ENCODE results near the gene ILK. TPM values are rescaled to one million over a fixed set of nuclear protein-coding genes. Genes with fewer than 3 reads are reported as not detected.
A peak's percentile ranks its signal among the peaks of the same experiment; 100 is the strongest.

The ILK gene
- total RNA-seq, 2 donors from 2014 or later = 125 to 136 TPM

DNA sequence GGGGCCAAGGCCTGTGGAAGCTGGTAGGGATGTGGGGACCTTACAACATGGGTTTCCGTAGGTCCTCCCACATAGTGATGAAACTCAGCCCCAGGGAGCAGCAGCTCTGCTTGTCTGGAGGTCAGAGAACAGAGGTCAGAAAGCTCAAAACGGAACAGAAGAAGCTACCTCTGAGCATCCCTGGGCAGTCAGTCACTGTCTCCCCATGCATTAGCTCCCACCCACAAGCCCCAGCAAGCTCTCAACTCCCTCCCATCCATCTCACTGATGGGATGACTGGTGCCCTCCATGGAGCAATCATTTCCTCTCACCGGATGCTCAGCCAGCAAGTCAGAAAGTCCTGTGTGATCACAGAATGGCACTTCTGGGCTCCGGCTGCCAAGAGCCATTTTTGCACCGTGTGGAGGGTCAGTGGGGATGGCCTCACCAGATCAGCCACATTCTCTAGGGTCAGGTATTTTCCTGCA is 13.8 kb downstream of the ILK start:
- H3K9ac ChIP-seq (ENCODE audit: extremely low read depth, low read length, poor library complexity, severe bottlenecking) = no peak overlapping the region
- no peak overlapping the region for H3K4me3 Mint-ChIP-seq
- no peak overlapping the region for H3K4me3 ChIP-seq (ENCODE audit: low read length)

DNA sequence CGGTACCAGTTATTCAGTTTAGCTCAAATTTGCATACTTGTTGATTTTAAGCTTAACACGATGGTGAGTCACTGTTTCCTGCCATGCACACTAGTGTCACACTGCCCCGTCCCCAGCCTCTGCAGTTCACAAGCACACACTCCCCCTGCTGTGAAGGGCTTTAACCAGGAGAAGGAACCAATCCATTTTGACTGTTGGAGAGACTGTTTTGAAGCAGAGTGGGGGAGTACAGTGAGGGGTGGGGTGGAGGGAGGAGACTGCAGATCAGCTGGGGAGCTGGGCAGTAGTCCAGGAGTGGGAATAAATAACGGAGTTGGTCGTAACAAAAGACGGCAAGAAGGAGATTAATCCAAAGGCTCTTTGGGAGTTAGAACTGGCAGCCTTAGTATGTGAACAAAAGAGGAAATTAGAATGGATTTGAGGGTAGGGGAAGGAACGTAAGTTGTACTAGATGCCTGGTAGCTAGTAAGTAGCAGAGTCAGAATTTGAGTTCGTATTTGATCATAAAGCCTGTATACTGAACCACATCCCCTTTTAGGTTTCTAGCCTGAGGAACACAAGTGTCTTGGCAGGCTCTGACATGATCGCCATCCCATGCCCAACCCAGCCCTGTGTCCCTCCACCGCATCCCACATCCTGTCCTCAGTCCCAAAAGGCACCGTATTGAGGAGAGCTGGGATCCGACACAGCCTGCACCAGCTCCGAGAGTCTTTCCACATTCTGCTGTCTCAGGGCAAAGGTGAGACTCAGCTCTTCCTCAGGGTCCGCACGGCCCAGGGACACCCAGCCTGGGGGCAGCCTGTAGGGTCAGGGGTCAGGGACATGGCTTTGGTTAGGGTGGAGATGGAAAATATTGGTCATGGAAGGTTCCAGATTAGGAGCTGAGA is 14.8 kb downstream of the ILK start:
- 59 to 64% methylated on average over 13 to 15 of the region's 15 CpGs for WGBS, 2 experiments (ENCODE audit: insufficient coverage in 1 of 2, insufficient read length in 1 of 2)
- H3K9ac ChIP-seq (ENCODE audit: extremely low read depth, low read length, poor library complexity, severe bottlenecking) = peak overlapping the region; percentile 85

More for the DNA sequence above, 13.8 kb downstream of the ILK start:
- H3K4me1 ChIP-seq (ENCODE audit: control insufficient read depth, insufficient read depth, low read length) = peaks cover 7% of the 10 kb centered on the region
- H3K27ac Mint-ChIP-seq = no peak overlapping the region
- H3K27me3 Mint-ChIP-seq (ENCODE audit: insufficient read depth) = no peaks in the 10 kb centered on the region
- H3K27ac ChIP-seq (ENCODE audit: low read depth, low read length) = no peak overlapping the region
- H3K9me3 ChIP-seq (ENCODE audit: control insufficient read depth, low read length) = no peaks in the 10 kb centered on the region
- TF ChIP-seq, protein P1, sequence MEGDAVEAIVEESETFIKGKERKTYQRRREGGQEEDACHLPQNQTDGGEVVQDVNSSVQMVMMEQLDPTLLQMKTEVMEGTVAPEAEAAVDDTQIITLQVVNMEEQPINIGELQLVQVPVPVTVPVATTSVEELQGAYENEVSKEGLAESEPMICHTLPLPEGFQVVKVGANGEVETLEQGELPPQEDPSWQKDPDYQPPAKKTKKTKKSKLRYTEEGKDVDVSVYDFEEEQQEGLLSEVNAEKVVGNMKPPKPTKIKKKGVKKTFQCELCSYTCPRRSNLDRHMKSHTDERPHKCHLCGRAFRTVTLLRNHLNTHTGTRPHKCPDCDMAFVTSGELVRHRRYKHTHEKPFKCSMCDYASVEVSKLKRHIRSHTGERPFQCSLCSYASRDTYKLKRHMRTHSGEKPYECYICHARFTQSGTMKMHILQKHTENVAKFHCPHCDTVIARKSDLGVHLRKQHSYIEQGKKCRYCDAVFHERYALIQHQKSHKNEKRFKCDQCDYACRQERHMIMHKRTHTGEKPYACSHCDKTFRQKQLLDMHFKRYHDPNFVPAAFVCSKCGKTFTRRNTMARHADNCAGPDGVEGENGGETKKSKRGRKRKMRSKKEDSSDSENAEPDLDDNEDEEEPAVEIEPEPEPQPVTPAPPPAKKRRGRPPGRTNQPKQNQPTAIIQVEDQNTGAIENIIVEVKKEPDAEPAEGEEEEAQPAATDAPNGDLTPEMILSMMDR (conservative IDR thresholded peaks at IDR 0.05) = no peak
- H3K36me3 Mint-ChIP-seq (ENCODE audit: low read depth) = peaks cover 23% of the 10 kb centered on the region
- H3K36me3 ChIP-seq (ENCODE audit: control insufficient read depth, insufficient read depth, low read length) = peaks cover 19% of the 10 kb centered on the region
- no peaks in the 10 kb centered on the region for H3K27me3 ChIP-seq (ENCODE audit: control insufficient read depth, insufficient read depth, low read length, poor library complexity, severe bottlenecking)
- WGBS, 2 experiments (ENCODE audit: insufficient coverage in 1 of 2, insufficient read length in 1 of 2) = 92 to 94% methylated on average over 4 to 5 of the region's 5 CpGs
- no peak for DNase-seq
- H3K9me3 Mint-ChIP-seq = no peaks in the 10 kb centered on the region
- H3K4me1 Mint-ChIP-seq = no peaks in the 10 kb centered on the region

DNA sequence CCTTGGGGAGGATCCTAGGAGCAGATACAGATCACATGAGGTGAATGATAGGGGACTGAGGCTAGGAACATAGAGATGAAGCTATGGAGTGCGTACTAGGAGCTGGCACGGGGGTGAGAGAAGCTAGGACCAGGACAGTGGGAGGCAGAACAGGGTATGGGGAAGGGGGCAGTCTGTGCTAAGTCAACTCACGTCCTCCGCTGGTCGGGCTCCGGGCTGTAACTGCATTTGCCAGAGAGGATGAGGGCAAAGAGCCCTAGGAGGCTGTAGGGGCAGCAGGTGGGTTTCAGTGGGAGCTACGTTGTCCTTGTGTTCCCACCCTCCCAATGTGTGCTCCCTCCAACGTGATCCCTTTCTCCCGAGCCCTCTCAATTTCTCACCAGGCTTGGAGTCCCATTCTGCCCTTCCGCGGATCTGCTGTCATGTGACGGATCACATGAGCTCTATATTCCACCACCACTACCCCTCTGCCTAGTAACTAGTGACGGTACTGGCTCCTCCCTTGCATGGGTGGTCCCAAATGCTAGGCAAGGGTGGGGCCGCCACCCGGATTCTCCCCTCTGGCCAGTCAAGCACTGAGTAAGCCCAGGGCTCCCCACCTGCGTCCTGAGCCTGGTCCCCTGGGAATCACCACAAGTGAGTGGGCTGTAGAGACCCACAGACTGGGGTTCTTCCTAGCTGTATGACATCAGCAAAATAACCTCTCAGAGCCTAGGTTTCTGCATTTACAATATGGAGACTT is 15.6 kb downstream of the ILK start, which contains the start of gene TPP1:
TPP1 (minus strand) TSS at position 419 of the 742 bp plus-strand sequence; CDS start at position 397, 22 bp downstream.
- Histone ChIP-seq H3K27me3 (ENCODE audit: control insufficient read depth, insufficient read depth, low read length, poor library complexity, severe bottlenecking) (no peaks in the 10 kb centered on the region), H3K9me3 (ENCODE audit: control insufficient read depth, low read length) (no peaks in the 10 kb centered on the region), H3K9ac (ENCODE audit: extremely low read depth, low read length, poor library complexity, severe bottlenecking) (peak within 1 kb of the TSS; percentile 85), H3K27ac (ENCODE audit: low read depth, low read length) (no peak within 1 kb of the TSS), H3K36me3 (ENCODE audit: control insufficient read depth, insufficient read depth, low read length) (peaks cover 13% of the 10 kb centered on the region), H3K4me1 (ENCODE audit: control insufficient read depth, insufficient read depth, low read length) (peaks cover 7% of the 10 kb centered on the region), H3K4me3 (ENCODE audit: low read length) (peak within 1 kb of the TSS; percentile 97)
- TF ChIP-seq, protein P1 (conservative IDR thresholded peaks at IDR 0.05) = no peak
- DNase-seq = peak; percentile 97
- WGBS, 2 experiments (ENCODE audit: insufficient coverage in 1 of 2, insufficient read length in 1 of 2) = 0% methylated on average over 4 to 16 of the region's 16 CpGs
- Mint-ChIP-seq H3K27me3 (ENCODE audit: insufficient read depth) (no peaks in the 10 kb centered on the region), H3K4me1 (no peaks in the 10 kb centered on the region), H3K36me3 (ENCODE audit: low read depth) (peaks cover 23% of the 10 kb centered on the region), H3K4me3 (no peak within 1 kb of the TSS), H3K9me3 (no peaks in the 10 kb centered on the region), H3K27ac (no peak within 1 kb of the TSS)

More for the DNA sequence above, 14.8 kb downstream of the ILK start:
- H3K4me1 Mint-ChIP-seq = no peaks in the 10 kb centered on the region
- Histone ChIP-seq H3K9me3 (ENCODE audit: control insufficient read depth, low read length) (no peaks in the 10 kb centered on the region), H3K4me1 (ENCODE audit: control insufficient read depth, insufficient read depth, low read length) (peaks cover 7% of the 10 kb centered on the region), H3K27me3 (ENCODE audit: control insufficient read depth, insufficient read depth, low read length, poor library complexity, severe bottlenecking) (no peaks in the 10 kb centered on the region), H3K36me3 (ENCODE audit: control insufficient read depth, insufficient read depth, low read length) (peaks cover 19% of the 10 kb centered on the region), H3K4me3 (ENCODE audit: low read length) (peak overlapping the region; percentile 97), H3K27ac (ENCODE audit: low read depth, low read length) (no peak overlapping the region)
- TF ChIP-seq, protein P1 (conservative IDR thresholded peaks at IDR 0.05) = no peak
- no peaks in the 10 kb centered on the region for H3K9me3 Mint-ChIP-seq
- no peak for DNase-seq
- no peaks in the 10 kb centered on the region for H3K27me3 Mint-ChIP-seq (ENCODE audit: insufficient read depth)
- H3K27ac Mint-ChIP-seq = no peak overlapping the region
- no peak overlapping the region for H3K4me3 Mint-ChIP-seq
- peaks cover 23% of the 10 kb centered on the region for H3K36me3 Mint-ChIP-seq (ENCODE audit: low read depth)

Measured in endodermal cell (in vitro differentiated cells).